ENCODE measurements around the gene TTC9B.
"Not testable (repeated sequence)": the region's sequence is repeated elsewhere in the genome, so short reads cannot be mapped to it uniquely, and the experiment has no call there.

The TTC9B gene

DNA sequence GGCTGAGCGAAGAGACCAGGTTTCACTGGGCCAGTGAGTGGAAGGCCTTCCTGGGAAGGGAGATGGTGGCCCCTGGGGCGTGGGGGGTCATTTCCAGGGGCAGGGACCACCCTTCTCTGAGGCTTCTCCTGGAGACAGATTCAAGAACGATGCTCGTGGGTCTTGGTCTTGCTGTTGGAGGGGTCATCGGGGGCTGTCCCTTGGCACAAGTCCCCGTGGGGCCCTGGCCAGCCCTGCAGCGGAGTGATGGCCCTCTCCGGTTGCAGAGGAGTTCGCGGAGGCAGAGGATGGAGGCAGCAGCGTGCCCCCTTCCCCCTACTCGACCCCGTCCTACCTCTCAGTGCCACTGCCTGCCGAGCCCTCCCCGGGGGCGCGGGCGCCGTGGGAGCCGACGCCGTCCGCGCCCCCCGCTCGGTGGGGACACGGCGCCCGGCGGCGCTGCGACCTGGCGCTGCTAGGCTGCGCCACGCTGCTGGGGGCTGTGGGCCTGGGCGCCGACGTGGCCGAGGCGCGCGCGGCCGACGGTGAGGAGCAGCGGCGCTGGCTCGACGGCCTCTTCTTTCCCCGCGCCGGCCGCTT, 4.8 kb downstream of the TTC9B start:
- no peak for DNase-seq

- no peak for DNase-seq
Observed at GRCh38 chr19:40210889-40211288, 7.3 kb downstream of the TTC9B start.

GRCh38 chr19:40208602-40209001, 9.6 kb downstream of the TTC9B start:
- no peak for DNase-seq

GRCh38 chr19:40205760-40206159, 12.4 kb downstream of the TTC9B start:
- no peak for DNase-seq

GRCh38 chr19:40204381-40204780, 13.8 kb downstream of the TTC9B start:
- no peak for DNase-seq

GRCh38 chr19:40200341-40201099, 17.7 kb downstream of the TTC9B start:
- DNase-seq, result no peak

- no peak for DNase-seq
Observed at GRCh38 chr19:40198272-40198990, 19.8 kb downstream of the TTC9B start.

- DNase-seq, result no peak
Observed at GRCh38 chr19:40193587-40193849, 24.7 kb downstream of the TTC9B start.

- DNase-seq, result no peak
Observed at GRCh38 chr19:40192758-40193586, 25.2 kb downstream of the TTC9B start.

- DNase-seq, result peak in 2 of 5 donors; percentile 9 to 12
Observed at GRCh38 chr19:40191836-40192646, 26.1 kb downstream of the TTC9B start.

DNA sequence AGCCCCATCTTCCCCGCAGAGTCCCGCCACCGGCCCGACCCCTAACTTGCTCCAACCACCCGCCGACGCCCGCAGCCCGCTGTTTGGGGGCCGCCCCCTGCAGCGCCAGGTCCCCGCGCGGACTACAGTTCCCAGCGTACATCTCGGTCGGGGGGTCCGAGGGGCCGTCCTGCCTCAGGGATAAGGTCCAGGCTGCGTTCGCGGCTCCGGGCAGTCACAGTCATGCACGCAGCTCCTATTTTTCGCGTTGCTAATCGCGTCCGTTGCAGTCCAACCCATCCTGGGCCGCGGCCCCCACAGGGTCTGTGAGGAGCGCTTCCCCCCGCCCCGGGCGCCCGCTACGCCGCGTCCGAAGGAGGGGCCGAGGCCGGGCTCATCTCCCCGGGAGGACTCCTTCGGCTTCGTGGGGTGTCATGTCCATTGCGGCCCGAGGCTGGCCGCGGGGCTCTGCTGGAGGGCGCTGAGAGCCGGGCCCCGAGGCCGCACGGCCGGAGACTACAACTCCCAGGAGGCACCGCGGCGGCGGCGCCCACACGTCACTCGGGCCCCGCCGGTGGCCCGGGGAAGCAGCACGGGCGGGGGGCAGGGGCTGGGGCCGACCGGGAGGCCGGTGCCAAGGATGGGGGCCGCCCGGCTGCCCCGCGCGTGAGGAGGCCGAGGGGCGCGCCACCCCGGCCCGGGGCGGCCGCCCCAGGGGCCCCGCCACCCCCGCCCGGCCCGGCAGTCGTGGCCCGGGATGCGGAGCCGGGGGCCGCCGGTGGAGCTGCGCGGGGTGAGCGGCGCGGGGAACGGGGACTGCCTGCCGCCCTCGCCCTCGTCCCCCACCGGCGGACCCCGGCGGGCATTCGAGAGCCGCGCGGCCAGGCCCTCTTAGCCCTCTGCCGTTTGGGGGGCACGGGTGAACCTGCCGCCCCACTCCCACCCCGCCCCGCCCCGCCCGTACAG, 27.0 kb downstream of the TTC9B start, which contains the start of gene MAP3K10:
MAP3K10 (plus strand) TSS at position 536 of the 945 bp plus-strand sequence. CDS start 606 bp downstream, outside the sequence.
- DNase-seq, result peak; percentile 44 to 77 (median 61)

DNA sequence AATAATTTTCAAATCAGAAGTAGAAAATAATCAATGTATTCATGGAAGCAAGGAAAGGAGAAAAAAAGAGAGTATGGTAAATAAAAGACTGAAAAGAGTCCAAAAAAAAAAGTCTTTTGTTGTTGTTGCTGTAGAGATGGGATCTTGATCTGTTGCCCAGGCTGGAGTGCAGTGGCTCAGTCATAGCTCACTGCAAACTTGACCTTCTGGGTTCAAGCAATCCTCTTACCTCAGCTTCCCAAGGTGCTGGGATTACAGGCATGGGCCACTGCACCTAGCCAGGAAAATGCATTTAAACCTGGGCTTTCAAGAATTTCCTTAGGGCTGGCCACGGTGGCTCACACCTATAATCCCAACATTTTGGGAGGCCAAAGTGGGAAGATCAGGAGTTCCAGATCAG, 33.9 kb downstream of the TTC9B start:
- no peak for DNase-seq

- no peak for DNase-seq
Observed at GRCh38 chr19:40178756-40179155, 39.4 kb downstream of the TTC9B start.

DNA sequence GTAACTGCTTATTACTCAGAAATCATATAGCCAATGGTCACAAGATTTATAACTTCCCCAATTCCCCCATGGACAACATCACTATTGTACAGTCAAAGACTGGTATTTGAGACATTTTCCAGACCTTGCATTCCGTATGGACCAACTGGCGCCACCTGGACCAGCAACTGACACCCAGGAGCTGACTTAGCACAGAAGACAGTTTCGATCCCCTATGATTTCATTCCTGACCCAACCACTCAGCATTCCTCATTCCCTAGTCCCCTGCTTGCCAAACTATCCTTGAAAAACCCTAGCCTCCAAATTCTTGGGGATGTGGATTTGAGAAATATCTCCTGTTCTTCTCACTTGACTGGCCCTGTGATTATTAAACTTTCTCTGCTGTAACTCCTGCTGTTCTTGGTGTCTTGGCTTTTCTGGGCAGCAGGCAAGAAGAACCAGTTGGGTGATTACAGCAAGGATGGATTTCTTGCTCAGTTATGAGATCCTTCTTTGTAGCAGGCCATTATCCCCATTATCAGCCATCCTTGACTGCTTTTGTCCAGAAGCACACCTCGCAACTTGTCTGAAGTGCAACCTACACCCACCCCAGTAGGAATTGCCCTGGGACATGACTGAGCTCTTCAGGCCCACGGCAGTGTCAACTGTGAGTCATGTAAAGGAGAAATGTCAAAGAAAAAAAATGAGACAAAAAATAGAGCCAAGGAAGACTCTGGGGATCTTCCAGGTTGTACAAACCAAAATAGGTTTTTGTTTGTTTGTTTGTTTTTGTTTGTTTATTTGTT, 40.7 kb downstream of the TTC9B start:
- DNase-seq, result no peak

GRCh38 chr19:40175820-40176219, 42.4 kb downstream of the TTC9B start:
- DNase-seq, result no peak

GRCh38 chr19:40174092-40174491, 44.1 kb downstream of the TTC9B start:
- no peak for DNase-seq

DNA sequence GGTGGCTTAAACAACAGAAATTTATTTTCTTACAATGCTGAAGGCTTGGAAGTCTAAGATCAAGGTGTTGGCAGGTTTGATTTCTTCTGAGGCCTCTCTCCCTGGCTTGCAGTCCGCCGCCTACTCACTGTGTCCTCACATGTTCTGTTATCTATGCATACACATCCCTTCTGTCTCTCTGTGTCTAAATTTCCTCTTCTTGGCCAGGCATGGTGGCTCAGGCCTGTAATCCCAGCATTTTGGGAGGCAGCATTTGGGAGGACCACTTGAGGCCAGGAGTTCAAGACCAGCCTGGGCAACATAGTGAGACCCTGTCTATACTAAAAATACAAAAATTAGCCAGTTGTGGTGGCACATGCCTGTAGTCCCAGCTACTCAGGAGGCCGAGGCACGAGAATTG, 46.9 kb downstream of the TTC9B start:
- not testable (repeated sequence) for DNase-seq

GRCh38 chr19:40170303-40170989, 47.7 kb downstream of the TTC9B start:
- DNase-seq, result not testable (repeated sequence)

DNA sequence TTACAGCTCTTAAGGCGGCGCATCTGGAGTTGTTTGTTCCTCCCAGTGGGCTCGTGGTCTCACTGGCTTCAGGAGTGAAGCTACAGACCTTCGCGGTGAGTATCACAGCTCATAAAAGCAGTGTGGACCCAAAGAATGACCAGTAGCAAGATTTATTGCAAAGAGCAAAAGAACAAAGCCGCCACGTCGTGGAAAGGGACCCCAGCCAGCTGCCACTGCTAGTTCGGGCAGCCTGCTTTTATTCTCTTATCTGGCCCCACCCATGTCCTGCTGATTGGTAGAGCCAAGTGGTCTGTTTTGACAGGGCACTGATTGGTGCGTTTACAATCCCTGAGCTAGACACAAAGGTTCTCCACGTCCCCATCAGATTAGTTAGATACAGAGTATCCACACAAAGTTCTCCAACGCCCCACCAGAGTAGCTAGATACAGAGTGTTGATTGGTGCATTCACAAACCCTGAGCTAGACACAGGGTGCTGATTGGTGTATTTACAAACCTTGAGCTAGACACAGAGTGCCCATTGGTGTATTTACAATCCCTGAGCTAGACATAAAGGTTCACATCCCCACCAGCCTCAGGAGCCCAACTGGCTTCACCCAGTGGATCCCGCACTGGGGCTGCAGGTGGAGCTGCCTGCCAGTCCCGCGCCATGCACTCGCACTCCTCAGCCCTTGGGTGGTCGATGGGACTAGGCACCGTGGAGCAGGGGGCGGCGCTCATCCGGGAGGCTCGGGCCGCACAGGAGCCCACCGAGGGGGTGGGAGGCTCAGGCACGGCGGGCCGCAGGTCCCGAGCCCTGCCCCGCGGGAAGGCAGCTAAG, 48.5 kb downstream of the TTC9B start:
- not testable (repeated sequence) for DNase-seq
